HG03196 (cell line): ENCODE measurements around the gene CRHR2.

ENCODE experiments used
- ATAC-seq: cut with Tn5 transposase; IDR thresholded peaks from one replicate; pipeline ENCODE4 v1.9.1; 2021; ENCODE audit not compliant: unreplicated experiment

Gene CRHR2

DNA sequence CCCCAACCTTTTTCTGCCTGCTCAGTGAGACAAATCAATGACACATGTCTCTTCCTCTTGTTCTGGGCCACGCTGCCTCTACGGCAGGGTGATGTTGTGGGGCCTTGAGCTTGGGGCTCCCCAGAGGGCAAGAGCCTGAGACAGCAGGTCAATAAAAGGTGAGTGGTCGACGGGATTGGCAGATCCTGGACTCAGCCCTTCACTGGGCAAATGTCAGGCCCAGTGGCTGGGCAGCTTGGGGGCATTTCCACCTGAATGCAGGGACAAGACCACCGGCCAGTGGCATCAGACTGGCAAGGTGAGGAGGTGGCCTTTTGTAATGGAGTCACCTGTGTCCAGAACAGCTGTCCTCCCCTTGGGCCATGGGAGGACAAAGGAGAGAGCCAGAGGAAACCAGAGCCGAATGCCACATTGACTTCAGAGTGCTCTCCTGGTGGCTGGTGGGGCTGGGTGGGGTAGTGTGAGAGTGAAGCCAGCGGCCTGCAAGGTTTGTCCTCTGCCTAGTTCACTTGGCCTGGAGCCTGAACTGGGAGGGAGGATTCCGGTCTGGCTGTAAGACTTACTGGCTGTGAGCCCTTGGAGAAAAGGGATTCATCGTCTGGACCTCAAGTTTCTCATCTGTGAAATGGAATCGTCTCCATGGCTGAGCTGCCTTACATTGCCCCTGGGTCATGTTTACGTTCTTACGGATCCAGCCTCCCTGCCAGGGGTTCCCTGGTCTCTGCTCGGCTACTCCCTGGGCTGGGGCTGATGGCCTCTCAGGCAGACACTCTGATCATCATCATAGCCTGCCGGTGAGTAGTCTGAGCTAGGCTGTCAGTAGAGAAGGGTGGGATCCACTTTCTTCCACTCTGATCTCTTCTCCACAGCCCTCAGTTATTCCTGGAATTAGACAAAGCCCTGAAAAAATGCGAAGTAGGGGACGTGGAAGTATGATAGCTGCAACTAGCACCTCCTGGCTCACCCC, 25.4 kb upstream of the CRHR2 start:
- ATAC-seq: no peak

DNA sequence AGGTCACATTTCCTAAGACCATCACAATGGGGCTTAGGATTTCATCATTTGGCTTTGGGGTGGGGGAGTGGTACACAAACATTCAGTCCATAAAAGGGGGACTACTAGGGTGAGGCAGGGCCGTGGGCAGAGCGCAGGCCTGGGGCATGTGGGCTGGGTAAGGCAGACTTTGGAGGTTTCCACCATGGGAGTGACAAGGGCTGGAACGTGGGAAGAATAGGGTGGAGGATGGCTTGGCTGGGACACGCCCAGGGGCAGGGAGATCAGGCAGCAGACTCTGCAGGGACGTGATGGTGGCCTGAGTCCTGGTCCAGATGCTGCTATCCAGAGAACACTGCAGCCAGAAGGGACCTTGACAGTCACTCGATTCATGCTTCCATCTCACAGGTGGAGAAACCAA, 24.7 kb upstream of the CRHR2 start:
- no peak for ATAC-seq

DNA sequence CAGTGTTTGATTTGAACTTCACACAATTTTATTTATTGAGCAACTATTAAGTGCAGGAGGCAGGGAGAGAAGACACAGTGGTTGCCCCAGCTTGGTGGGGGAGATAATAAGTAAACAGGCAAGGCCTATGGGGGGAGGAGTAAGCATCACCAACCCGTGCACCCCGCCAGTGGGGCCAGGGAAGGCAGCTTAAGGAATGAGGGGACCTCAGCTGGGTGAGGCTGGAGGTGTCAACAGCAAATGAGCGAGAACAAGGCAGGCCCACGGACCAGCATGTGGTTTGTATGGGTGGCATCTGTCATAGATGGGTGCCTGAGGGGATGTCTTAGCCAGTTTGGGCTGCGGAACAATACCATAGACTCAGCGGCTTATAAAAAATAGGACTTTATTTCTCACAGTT, 24.1 kb upstream of the CRHR2 start:
- ATAC-seq: no peak

DNA sequence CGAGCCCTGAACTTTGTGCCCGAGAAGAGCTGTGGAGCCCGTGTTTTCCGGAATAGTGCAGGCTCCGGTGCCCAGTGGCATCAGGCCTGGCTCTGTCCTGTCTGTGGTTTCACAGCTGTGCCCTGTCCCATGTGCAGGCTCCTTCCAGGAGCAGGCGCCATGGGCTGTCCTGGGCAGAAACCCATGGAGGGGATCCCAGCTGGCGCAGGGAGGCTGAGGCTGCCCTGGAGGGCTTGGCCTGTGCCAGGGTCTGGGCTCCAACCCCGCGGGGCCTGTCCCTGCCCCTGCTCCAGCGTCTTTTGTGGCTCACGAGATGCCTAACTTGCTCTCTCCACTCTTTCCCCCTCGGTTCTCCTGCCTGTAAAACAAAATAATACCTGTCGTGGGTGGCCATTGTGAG, 23.3 kb upstream of the CRHR2 start:
- no peak for ATAC-seq

DNA sequence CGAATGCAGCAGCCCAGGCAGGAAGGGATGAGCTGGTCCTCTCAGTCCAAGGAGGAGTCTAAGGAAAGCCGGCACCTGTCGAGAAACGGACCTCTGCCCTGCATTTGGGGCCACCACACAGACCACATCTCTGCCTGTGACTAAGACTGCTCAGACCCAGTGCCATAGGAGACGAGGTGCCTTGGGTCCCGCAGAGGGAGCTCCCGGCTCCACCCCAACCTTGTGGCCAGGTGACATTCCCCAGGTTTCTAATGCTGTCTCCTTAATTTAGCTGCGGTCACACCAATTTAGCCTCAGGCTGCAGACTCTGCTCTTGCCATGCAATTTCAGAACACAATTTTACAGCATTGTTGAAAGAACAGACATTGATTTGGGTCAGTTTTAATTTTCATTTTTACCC, 22.8 kb upstream of the CRHR2 start:
- no peak for ATAC-seq

DNA sequence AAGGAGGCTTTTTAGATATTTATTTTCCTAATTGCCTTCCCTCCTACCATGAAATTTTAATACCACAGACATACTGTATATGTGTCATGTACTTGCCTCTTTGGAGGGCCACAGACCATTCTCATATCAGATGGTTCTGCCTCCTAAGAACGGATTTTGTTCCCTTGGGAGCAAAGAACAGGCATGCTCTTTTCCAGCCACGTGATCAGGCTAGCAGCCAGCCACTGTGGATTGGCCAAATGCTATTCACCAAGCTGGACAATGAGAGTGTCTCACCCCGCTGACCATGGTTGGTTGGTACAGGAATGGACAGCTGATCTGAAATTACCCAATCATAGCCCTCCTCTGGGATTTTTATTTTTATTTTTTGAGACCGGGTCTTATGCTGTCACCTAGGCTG, 21.5 kb upstream of the CRHR2 start:
- ATAC-seq: no peak

DNA sequence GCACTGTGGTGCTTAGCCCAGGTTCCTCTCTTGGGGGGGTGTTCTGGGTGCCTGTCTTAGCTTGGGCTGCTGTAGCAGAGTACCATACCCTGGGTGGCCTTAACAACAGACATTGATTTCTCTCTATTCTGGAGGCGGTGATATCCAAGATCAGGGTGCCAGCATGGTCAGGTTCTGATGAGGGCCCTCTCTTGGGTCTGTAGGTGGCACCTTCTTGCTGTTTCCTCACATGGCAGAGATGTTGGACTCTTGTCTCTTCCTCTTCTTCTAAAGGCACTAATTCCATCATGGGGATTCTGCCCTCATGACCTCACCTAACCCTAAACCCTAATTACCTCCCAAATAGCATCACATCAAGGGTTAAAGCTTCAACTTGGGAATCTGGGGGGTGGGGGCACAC, 19.9 kb upstream of the CRHR2 start:
- ATAC-seq: no peak

DNA sequence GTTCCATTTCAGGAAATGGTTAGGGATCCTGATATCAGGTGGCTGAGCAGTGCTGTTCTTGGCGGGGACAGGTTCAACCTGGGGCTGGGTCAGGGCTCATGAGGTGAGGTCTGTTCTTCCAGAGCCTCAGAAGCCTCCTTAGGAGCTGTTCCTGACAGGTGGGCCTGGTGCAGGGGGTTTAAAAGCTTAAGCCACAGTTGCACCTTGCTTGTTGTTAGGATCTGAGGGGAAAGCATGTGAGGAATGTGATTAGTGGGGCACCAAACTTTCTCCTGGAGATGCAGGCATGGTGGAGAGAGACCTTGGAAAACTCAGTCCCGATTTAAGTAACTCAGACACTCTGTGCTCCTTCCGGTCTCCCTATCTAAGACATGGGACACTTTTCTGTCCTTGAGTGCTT, 18.7 kb upstream of the CRHR2 start:
- ATAC-seq: no peak

DNA sequence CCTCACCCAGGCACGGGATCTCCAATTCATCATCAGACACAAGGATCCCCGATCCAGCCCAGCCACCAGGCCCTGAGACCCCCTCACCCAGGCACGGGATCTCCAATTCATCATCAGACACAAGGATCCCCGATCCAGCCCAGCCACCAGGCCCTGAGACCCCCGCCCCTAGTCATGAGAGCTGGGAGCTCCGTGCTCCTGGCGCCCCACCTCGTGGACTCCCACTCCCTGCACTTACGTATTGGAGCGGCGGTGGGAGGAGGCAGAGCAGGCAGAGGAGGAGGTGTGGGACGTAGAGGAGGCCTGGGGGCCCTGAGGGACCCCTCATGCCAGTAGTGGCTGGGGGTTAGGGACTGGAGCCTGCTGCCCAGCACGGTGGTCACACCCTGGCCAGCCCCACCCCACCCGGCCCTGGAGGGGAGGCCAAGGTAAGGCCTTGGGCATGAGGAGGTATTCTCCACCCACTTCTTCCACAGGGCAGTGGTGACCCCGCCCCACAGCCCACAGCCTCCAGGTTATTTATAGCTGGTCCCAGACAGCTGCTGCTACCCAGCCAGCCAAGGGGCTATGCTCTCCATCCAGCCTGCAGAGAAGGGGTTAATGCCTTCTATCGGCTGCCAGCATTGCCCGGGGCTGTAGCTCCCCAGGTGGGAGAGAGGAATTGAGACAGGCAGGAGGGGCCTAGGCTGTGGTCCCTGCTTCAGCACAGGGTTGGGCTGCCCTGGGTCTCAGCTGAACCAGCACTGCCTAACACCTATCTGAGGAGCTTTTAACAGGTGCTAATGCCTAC, 17.6 kb upstream of the CRHR2 start:
- no peak for ATAC-seq

DNA sequence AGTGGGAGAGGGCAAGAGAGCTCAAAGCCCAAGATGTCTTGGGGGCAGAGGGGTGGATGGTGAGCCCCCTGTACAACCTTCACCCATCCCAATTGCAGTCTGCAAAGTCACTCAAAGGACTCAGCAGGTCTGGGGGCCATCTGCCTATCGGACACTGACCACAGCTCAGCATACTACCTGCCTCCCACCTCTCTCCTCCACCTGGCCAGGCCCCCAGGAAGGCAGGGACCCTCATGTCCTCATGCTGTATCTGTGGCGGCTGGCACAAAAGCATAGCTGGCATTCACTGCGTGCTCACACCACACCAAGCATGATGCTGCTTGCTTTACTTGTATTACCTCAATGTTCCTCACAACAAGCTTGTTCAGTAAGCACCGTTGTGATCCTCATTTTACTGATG, 16.2 kb upstream of the CRHR2 start:
- no peak for ATAC-seq

DNA sequence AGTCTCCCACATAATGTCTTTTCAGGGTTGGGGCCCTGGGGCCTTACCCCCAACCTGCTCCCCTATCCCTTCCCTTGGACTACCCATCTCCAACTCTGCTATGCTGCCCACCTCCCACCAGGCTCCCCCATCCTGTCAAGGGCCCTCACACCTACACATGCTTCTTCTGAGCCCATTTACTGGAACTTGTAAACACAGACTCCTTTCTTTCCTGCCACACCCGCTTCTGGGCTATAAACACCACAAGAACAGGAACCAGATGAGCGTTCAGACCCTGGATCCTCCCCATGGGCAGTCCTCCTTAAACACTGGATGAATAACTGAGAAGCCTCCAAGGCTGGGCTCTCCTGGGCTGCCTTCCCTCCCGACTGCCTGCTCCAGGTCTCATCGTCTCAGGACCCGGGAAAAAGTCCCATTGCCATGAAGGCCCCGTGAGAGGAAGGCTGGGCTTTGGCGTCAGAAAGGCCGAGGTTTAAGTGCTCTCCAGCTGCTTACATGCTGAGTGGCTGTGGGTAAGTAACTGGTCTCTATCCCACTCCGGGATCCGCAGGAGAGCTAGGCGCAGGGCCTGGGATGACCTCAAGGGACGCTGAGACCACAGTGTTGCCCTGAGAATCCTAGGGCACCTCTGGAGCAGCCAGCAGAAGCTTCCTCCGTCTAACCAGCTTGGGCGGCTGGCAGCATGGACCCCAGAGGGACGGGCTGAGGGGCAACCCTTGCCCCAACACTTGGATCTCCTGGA, 15.6 kb upstream of the CRHR2 start:
- no peak for ATAC-seq

DNA sequence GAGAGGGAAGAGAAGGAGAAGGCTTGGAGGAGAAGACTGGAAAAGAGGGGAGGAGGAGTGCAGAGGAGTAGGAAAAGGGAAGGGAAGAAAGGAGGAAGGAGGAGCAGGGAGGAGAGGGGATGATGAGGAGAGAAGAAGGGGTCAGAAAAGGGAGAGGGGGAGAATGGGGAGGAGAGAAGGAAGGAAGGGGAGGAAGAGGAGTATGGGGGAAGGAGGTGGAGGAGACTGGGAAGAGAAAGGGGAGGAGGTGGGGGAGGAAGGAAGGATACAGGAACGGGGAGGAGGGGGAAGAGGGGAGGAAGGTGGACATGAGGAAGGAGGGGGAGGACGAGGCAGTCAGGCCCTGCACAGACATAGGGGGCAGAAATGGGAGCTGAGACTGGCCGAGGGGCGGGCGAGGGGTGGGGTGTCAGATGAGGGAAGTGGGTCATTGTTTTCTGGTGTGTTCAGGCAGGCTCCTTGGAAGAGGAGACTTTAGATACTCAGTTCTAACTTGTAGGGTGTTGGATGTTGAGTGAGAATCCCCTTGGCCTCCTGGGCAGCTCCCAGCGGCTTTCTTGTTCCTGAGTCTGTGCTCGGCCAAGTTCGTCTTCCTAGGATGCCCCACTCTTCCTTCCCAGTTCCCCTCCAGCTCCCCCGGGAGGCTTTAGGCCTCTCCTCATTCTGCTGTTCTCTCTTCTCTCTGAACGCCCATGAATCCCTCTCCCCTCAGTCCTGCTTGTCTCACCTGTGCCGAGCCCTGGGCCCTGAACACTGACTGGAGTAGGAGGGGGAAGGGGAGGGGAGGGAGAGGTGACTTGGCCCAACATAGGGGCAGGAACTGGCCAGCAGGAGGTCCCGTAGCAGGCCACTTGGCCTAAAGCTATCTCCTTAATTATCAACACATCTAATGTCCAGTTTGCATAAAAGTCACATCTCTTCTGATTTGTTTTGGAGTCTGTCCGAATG, 12.8 kb upstream of the CRHR2 start:
- ATAC-seq: no peak

DNA sequence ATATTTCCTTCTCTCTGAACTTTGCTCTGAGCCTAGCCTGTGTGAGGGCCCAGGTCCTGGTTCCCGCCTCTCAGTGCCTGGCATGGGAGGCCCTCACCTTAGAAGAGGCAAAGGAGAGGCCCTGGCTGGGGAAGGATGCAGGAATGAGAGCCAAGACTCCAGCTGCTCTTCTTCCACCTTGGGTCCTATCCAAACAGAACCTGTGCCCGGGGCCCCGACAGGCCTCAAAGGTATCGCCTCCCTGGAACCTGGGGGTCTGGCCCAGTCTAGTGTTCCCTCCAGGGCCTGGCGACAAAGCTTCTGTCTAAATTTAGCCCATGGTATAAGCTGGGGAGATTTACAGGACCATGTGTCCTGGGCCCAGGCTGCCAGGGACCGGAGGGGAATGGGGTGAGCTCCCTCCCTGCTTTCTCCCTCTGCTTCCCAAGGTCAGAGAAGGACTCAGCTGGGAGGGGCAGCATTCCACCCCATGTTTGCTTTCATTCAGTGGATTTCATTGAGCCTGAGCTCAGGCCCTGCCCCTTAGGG, 12.0 kb upstream of the CRHR2 start:
- ATAC-seq: no peak

DNA sequence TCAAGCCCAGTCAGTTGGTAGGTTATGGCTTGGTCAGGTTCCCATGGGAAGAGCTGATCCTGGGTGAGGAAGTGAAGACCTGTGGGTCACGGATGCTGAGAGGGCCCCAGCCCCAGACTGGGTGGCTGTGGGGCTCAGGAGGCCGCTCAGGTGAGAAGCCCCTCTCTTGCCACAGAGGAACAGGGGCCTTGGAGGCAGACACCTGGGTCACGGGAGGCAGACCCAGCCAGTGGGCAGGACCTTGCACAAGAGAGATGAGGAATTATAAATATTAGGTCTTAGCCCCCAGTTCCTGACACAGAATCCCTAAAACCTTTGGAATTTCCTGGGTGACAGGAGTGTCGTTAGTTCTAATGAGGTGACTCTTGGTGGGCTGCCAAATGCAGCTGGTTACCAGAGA, 10.6 kb upstream of the CRHR2 start:
- no peak for ATAC-seq

DNA sequence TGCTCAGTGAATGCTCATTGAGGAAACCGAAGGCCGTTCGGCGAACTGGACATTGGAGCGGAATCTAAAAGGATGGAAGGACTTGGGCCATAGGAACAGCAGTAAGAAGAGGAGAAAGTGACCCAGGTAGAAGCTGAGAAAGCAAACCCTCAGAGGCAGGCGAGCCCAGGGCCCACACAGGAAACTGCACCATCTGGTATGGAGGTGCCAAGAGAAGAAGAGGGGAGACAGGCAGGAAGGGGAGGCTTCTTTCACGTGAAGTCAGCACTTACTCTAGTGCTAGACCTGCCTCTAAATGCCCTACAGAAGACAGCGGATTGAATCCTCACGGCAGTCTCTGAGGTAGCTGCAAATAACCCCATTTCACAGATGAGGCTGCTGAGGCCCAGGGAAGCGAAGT, 10.2 kb upstream of the CRHR2 start:
- no peak for ATAC-seq

DNA sequence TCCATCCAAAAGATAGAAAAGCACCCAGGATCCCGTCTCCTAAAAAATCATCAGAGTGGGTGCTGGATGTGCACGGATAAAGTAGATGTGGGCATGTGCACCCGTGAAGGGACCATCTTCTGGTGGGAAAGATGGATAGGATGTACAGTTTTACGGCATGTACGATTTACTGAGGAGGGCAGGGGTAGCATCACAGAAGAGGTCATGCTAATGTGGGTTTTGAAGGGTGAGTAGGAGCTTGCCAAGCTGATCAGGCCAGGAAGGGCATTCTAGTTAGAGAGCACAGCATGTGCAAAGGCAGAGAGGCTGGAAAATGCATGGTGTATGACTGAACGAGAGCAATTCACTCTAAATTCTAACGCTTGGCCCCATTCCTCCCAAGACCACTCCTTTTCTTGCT, 7.8 kb upstream of the CRHR2 start:
- ATAC-seq: no peak

DNA sequence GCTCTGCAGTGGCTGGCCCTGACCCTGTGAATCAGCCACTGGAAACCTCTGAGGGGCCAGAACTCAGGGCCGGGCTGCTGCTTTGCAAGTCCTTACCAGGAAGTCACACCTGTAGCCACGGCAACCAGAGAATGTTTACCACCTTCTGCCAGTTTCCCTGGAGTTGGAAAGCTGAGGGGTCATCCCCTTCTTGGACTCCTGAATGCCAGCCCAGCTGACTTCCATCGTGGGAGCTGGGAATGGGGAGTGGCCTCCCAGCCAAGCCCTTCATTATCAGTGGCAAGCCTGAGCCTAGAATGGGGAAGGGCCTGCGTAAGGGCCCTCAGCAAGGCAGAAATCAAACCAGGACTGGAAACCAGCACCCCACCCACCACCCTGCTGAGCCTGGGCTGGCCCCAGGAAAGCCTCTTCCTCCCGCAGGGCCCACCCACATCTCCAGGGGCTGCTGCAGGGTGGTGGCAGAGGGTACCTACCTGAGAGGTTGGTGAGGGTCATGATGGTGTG, 6.5 kb upstream of the CRHR2 start:
- ATAC-seq: no peak

DNA sequence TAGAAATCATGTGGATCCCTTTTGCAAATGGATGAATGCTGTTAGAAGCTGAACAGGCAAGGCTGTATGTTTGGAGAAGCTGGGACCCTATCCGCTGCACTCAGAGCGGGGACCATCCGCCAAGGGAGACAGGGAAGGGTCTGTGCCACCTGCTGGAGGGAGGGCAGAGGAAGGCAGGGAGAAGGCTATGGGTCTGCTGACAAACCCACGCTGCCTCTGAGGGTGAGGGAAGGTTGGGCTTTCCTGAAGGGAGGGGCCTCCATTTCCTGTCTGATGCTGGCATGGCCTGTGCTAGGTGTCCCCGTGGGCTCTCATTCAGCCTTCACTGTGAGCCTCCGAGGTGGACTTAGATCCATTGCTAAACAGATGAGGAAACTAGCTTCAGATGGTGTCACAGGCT, 5.3 kb upstream of the CRHR2 start:
- ATAC-seq: no peak

DNA sequence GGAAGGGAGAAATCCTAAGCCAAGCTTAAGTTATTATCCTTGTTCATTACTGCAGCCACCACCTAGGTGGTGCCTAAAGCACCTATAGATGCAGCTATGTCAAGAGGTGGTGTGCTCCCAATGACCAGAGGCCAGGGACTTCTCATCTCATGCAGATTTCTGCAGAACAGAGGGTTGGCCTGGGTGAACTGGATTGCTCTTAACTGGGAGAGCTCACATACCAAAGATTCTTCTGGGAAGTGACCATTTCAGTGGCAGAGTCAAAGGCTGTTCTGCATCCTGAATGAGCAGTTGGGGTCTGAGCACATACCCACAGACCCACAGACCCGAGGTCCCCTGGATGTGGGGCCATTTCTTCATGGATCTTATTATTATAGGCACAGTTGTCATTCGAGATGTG, 2.1 kb upstream of the CRHR2 start:
- ATAC-seq: no peak

DNA sequence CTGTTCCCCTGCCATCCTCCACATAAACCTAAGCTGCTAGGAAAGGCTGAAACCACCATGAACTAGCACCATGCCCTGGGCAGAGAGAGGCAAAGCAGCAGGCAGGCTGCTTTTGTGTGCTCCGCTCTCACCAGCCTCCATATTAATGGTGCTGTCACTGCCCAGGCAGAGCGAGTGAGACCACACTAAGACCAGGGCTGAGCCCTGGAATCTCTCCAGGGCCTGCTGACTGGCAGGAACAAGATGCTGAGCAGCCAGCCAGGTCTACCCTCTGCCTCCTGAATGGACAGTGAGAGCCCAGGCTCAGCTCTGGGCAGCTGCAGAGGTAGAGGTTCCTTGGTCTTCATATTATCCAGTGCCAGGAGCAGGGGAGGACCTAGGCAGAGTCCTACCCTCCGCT, 1.6 kb upstream of the CRHR2 start:
- ATAC-seq: no peak
